GM12878 (cell line): Measurements from ENCODE around the gene TMEM35B. TPM values are rescaled to one million over a fixed set of nuclear protein-coding genes. Genes with fewer than 3 reads are reported as not detected.

Source experiments
- ATAC-seq: fragments of 200-7000 bp; cut with Tn5 transposase; 3 replicates; pipeline ENCODE4 v1.9.1; 2020; ENCODE audit warnings: mild to moderate bottlenecking, moderate library complexity
- BruUV-seq: library from RNA; stranded (reverse); fragments of 400-500 nt; replicated peaks from 2 replicates; lab custom pipeline; 2021; lab: Mats Ljungman, UMichigan
- CTCF ChIA-PET: fragments of 300-600 bp; sonication (Branson Sonifier 250); formaldehyde crosslinking; extraction: SDS; loops from one replicate; lab custom pipeline; 2021; ENCODE audit warnings: inconsistent platforms; lab: Yijun Ruan, JAX
- POLR2A ChIA-PET: fragments of 350-600 bp; formaldehyde crosslinking; extraction: SDS; loops from one replicate; lab custom pipeline; 2021; ENCODE audit warnings: inconsistent platforms; lab: Charles Lee
- RAD21 ChIA-PET: fragments of 300-600 bp; sonication (Branson Sonifier 250); formaldehyde crosslinking; loops from one replicate; lab custom pipeline; 2023; ENCODE audit warnings: antibody characterized with exemption; ENCODE audit not compliant: unreplicated experiment; lab: Charles Lee
- SMC1A ChIA-PET: fragments of 300-600 bp; sonication (Branson Sonifier 250); formaldehyde crosslinking; loops from one replicate; lab custom pipeline; 2023; ENCODE audit not compliant: unreplicated experiment, uncharacterized antibody; lab: Charles Lee
- DNase-seq: peaks from one replicate; pipeline ENCODE4 v3.0.0-alpha.2; 2011; ENCODE audit warnings: low read depth, low spot score
- FAIRE-seq: peaks from 3 replicates; lab custom pipeline; 2011; peaks lifted over from hg19 to GRCh38; lab: Jason Lieb, UNC
- H2AFZ ChIP-seq: 2 replicates; pipeline ENCODE4 v1.6.0; 2011; ENCODE audit warnings: low read depth, low read length, control low read depth; ENCODE audit not compliant: control insufficient read depth
- H3K27ac ChIP-seq: 2 replicates; pipeline ENCODE4 v1.5.1; 2011; ENCODE audit warnings: control low read depth; ENCODE audit not compliant: control insufficient read depth, insufficient read depth
- H3K27me3 ChIP-seq, 2 experiments: replicated peaks in 1 of 2; 2 replicates each; pipeline versions ENCODE4 v1.6.0 to v1.6.1; 2011; ENCODE audit warnings: low read length in 1 of 2; ENCODE audit not compliant: control insufficient read depth in 2 of 2, insufficient read depth in 2 of 2
- H3K36me3 ChIP-seq, 2 experiments: 2 replicates each; pipeline ENCODE4 v1.5.1; 2011; ENCODE audit warnings: low read length in 1 of 2; ENCODE audit not compliant: control insufficient read depth in 2 of 2, insufficient read depth in 2 of 2
- H3K4me1 ChIP-seq: 2 replicates; pipeline ENCODE4 v1.6.1; 2011; ENCODE audit warnings: mild to moderate bottlenecking, low read length, moderate library complexity, mixed read lengths; ENCODE audit not compliant: control insufficient read depth, insufficient read depth
- H3K4me2 ChIP-seq: 2 replicates; pipeline ENCODE4 v1.6.0; 2011; ENCODE audit warnings: control low read depth; ENCODE audit not compliant: control insufficient read depth, insufficient read depth
- H3K4me3 ChIP-seq: fragments of 200-600 bp; sonication (generic); 2 replicates; pipeline ENCODE4 v1.5.1; 2016
- H3K79me2 ChIP-seq: 2 replicates; pipeline ENCODE4 v1.6.0; 2011; ENCODE audit warnings: low read length; ENCODE audit not compliant: control insufficient read depth, insufficient read depth
- H3K9ac ChIP-seq: 2 replicates; pipeline ENCODE4 v1.8.0; 2011; ENCODE audit warnings: low read length, control low read depth, mixed read lengths; ENCODE audit not compliant: control insufficient read depth, insufficient read depth
- H3K9me3 ChIP-seq: replicated peaks from 3 replicates; pipeline ENCODE4 v1.5.1; 2011; ENCODE audit warnings: mild to moderate bottlenecking, low read length; ENCODE audit not compliant: control insufficient read depth, insufficient read depth
- H4K20me1 ChIP-seq: 2 replicates; pipeline ENCODE4 v1.6.0; 2011; ENCODE audit not compliant: control insufficient read depth, insufficient read depth
- ASH2L ChIP-seq: fragments of 300-600, 200-600 bp; sonication (generic); IDR thresholded peaks from 2 replicates; pipeline ENCODE4 v1.6.1; 2017; ENCODE audit warnings: low read depth, mild to moderate bottlenecking, borderline replicate concordance
- BCL11A ChIP-seq: IDR thresholded peaks from 2 replicates; pipeline ENCODE4 v1.6.1; 2011; ENCODE audit warnings: low read depth, low read length
- BRCA1 ChIP-seq: IDR thresholded peaks from 2 replicates; pipeline ENCODE4 v1.6.1; 2011; ENCODE audit warnings: low read depth, low read length, improper control_type of control experiment
- FOS ChIP-seq: IDR thresholded peaks from 3 replicates; pipeline ENCODE4 v1.6.1; 2011; ENCODE audit warnings: borderline replicate concordance; ENCODE audit not compliant: insufficient read length; ENCODE audit errors: extremely low read depth
- HDAC2 ChIP-seq: fragments of 200-600 bp; sonication (generic); IDR thresholded peaks from 2 replicates; pipeline ENCODE4 v1.6.1; 2017
- IRF4 ChIP-seq: IDR thresholded peaks from 2 replicates; pipeline ENCODE4 v1.6.1; 2011; ENCODE audit warnings: low read depth, low read length
- KAT2A ChIP-seq: conservative IDR thresholded peaks from 2 replicates; pipeline ENCODE4 v1.6.1; 2011; ENCODE audit warnings: low read depth, low read length; ENCODE audit not compliant: control insufficient read depth
- MTA2 ChIP-seq: fragments of 450-650 bp; IDR thresholded peaks from 2 replicates; pipeline ENCODE4 v1.6.1; 2016; ENCODE audit warnings: low read depth, mild to moderate bottlenecking, moderate library complexity
- MYB ChIP-seq: fragments of 150-350 bp; IDR thresholded peaks from 2 replicates; pipeline ENCODE4 v1.6.1; 2014; ENCODE audit warnings: mild to moderate bottlenecking, low read depth, low read length, borderline replicate concordance
- NFYB ChIP-seq: IDR thresholded peaks from 2 replicates; pipeline ENCODE4 v1.6.1; 2011; ENCODE audit warnings: low read depth, mild to moderate bottlenecking, low read length, improper control_type of control experiment, moderate library complexity; ENCODE audit not compliant: insufficient read depth
- NR2F1 ChIP-seq: fragments of 450-650 bp; conservative IDR thresholded peaks from 2 replicates; pipeline ENCODE4 v1.6.1; 2017; ENCODE audit warnings: mild to moderate bottlenecking
- NRF1 ChIP-seq: conservative IDR thresholded peaks from 2 replicates; pipeline ENCODE4 v1.6.1; 2011; ENCODE audit warnings: mild to moderate bottlenecking, low read depth, low read length, improper control_type of control experiment
- POLR2AphosphoS2 ChIP-seq: IDR thresholded peaks from 2 replicates; pipeline ENCODE4 v1.6.1; 2011; ENCODE audit warnings: low read depth, mild to moderate bottlenecking, low read length, improper control_type of control experiment, moderate library complexity
- RUNX3 ChIP-seq: IDR thresholded peaks from 2 replicates; pipeline ENCODE4 v1.6.1; 2012; ENCODE audit warnings: low read length, inconsistent platforms
- TARDBP ChIP-seq: IDR thresholded peaks from 2 replicates; pipeline ENCODE4 v1.6.1; 2016; ENCODE audit warnings: borderline replicate concordance
- TCF12 ChIP-seq: IDR thresholded peaks from 2 replicates; pipeline ENCODE4 v1.6.1; 2011; ENCODE audit warnings: low read depth, mild to moderate bottlenecking, low read length
- ZNF384 ChIP-seq: IDR thresholded peaks from 2 replicates; pipeline ENCODE4 v1.6.1; 2012; ENCODE audit warnings: low read depth, mild to moderate bottlenecking, low read length, improper control_type of control experiment, borderline replicate concordance
- in situ Hi-C: fragments of 300-500 bp; cut with MboI; formaldehyde crosslinking; loops from 9 replicates; pipeline ENCODE4 v1.14.3; 2018; ENCODE audit warnings: mixed read lengths
- intact Hi-C: fragments of 100-400 bp; cut with micrococcal nuclease; formaldehyde crosslinking; loops from one replicate; pipeline ENCODE4 v1.14.2; 2022; ENCODE audit not compliant: unreplicated experiment
- polyA plus RNA-seq, 11 experiments: library from polyadenylated mRNA; depleted of rRNA in 4 of 11; unstranded in 6 of 11; stranded (reverse) in 5 of 11; fragments of >200 nt; fragmentation: Nextera tagmentation in 4 of 11; fragmentation: Illumina TruSeq in 1 of 11; extraction: Ambion mirVana in 4 of 11; extraction: Trizol in 1 of 11; gene quantifications; 1 replicate in 1 of 11; 2 replicates in 10 of 11; pipeline versions ENCODE4 v1.2.1 to v1.2.3, GENCODE V29; 2011 to 2016; ENCODE audit warnings: inconsistent platforms in 2 of 11, missing spikeins in 2 of 11, low read depth in 1 of 11
- total RNA-seq, 4 experiments: library from RNA; depleted of rRNA in 3 of 4; stranded (reverse); fragments of >200 nt in 3 of 4; fragmentation: Illumina TruSeq in 1 of 4; extraction: Trizol in 1 of 4; gene quantifications; 2 replicates each; pipeline versions ENCODE4 v1.2.1 to v1.2.3, GENCODE V29; 2013 to 2021
- TF ChIP-seq, protein P1 (sequence below): IDR thresholded peaks from 2 replicates; pipeline ENCODE4 v1.6.1; 2012; ENCODE audit warnings: low read length, inconsistent platforms
- TF ChIP-seq, protein P2 (sequence below): IDR thresholded peaks from 2 replicates; pipeline ENCODE4 v1.6.1; 2012; ENCODE audit warnings: low read depth, low read length, improper control_type of control experiment
- TF ChIP-seq, protein P3 (sequence below): fragments of 450-650 bp; IDR thresholded peaks from 2 replicates; pipeline ENCODE4 v1.6.1; 2016; ENCODE audit warnings: mild to moderate bottlenecking, moderate library complexity, borderline replicate concordance

TMEM35B gene
- total and polyA plus RNA-seq, 10 of the 15 experiments (the other 5 are each of a cell fraction or from before 2014, with no cell fraction given), result 14.8 to 138 (median 32.8) TPM

DNA sequence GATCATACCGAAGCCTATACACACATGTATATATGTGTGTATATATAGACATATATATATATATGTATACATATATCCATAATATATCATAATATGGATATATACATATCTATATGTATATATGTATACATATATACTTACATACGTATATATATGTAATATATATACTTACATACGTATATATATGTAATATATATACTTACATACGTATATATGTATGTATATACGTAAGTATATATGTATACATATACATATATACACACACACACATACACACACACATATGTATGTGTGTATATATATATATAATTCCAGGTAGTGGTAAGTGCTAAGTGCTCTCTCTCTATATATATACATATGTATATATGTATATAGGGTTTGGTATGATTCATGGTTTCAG, 9.7 kb upstream of the TMEM35B start (continued):
- no peak for TF ChIP-seq NFYB
- TF ChIP-seq ASH2L, result no peak
- no peak for TF ChIP-seq MTA2
- TF ChIP-seq BRCA1, result no peak
- TF ChIP-seq, protein P1, sequence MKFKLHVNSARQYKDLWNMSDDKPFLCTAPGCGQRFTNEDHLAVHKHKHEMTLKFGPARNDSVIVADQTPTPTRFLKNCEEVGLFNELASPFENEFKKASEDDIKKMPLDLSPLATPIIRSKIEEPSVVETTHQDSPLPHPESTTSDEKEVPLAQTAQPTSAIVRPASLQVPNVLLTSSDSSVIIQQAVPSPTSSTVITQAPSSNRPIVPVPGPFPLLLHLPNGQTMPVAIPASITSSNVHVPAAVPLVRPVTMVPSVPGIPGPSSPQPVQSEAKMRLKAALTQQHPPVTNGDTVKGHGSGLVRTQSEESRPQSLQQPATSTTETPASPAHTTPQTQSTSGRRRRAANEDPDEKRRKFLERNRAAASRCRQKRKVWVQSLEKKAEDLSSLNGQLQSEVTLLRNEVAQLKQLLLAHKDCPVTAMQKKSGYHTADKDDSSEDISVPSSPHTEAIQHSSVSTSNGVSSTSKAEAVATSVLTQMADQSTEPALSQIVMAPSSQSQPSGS, result no peak

DNA sequence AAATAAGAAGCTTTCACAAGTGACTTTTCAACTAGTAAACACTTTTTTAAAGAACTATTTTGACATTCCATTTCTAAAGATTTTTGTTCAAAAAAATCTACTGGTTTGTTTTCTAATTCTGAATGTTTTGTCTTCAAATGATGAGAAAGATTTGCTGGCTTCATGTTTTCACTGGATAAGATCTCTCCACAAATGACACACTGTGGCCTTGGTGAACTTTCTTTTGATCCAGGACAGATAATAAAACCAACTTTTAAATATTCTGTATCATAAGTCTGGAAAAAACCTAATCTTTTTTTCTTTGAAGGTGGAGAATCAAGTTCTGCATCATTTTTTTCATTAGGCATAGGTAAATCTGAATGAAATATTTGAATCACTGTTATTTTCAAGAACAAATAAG, 3.4 kb upstream of the TMEM35B start:
- ChIA-PET SMC1A (no interaction called here), CTCF (interaction anchor here (0.7 kb wide), 1 partner anchor 1385 kb away, joined by 3 read pairs; no protein-coding TSS in a partner anchor), POLR2A (no interaction called here), RAD21 (no interaction called here)
- Histone ChIP-seq H3K27ac (no peak overlapping the region), H3K4me1 (peaks cover 2% of the 10 kb centered on the region; the same call in 1 of the 2 replicates), H3K4me2 (no peak overlapping the region), H3K27me3 (no peaks in the 10 kb centered on the region), H3K9ac (no peak overlapping the region), H2AFZ (no peak overlapping the region), H3K79me2 (peaks cover 21% of the 10 kb centered on the region), H3K36me3 (peaks cover 0 to 3% of the 10 kb centered on the region in 2 experiments; a peak in 1 of 4 replicates), H3K4me3 (no peak overlapping the region), H4K20me1 (no peaks in the 10 kb centered on the region), H3K9me3 (no peaks in the 10 kb centered on the region)
- no peak for FAIRE-seq
- in situ Hi-C loops, result no loop called here
- BruUV-seq, result no TSS peak
- DNase-seq, result no peak
- ATAC-seq, result no peak
- intact Hi-C loops, result loop anchor here (10.0 kb wide), 1 partner anchor 196 kb away; no protein-coding TSS in a partner anchor
- TF ChIP-seq NRF1 (no peak), ZNF384 (no peak), MYB (no peak), HDAC2 (no peak), NR2F1 (no peak), FOS (no peak), IRF4 (no peak), POLR2AphosphoS2 (no peak), TCF12 (no peak), RUNX3 (no peak), BCL11A (no peak), TARDBP (no peak), KAT2A (no peak)
- TF ChIP-seq, protein P2, sequence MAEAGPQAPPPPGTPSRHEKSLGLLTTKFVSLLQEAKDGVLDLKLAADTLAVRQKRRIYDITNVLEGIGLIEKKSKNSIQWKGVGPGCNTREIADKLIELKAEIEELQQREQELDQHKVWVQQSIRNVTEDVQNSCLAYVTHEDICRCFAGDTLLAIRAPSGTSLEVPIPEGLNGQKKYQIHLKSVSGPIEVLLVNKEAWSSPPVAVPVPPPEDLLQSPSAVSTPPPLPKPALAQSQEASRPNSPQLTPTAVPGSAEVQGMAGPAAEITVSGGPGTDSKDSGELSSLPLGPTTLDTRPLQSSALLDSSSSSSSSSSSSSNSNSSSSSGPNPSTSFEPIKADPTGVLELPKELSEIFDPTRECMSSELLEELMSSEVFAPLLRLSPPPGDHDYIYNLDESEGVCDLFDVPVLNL, result no peak
- TF ChIP-seq, protein P3, sequence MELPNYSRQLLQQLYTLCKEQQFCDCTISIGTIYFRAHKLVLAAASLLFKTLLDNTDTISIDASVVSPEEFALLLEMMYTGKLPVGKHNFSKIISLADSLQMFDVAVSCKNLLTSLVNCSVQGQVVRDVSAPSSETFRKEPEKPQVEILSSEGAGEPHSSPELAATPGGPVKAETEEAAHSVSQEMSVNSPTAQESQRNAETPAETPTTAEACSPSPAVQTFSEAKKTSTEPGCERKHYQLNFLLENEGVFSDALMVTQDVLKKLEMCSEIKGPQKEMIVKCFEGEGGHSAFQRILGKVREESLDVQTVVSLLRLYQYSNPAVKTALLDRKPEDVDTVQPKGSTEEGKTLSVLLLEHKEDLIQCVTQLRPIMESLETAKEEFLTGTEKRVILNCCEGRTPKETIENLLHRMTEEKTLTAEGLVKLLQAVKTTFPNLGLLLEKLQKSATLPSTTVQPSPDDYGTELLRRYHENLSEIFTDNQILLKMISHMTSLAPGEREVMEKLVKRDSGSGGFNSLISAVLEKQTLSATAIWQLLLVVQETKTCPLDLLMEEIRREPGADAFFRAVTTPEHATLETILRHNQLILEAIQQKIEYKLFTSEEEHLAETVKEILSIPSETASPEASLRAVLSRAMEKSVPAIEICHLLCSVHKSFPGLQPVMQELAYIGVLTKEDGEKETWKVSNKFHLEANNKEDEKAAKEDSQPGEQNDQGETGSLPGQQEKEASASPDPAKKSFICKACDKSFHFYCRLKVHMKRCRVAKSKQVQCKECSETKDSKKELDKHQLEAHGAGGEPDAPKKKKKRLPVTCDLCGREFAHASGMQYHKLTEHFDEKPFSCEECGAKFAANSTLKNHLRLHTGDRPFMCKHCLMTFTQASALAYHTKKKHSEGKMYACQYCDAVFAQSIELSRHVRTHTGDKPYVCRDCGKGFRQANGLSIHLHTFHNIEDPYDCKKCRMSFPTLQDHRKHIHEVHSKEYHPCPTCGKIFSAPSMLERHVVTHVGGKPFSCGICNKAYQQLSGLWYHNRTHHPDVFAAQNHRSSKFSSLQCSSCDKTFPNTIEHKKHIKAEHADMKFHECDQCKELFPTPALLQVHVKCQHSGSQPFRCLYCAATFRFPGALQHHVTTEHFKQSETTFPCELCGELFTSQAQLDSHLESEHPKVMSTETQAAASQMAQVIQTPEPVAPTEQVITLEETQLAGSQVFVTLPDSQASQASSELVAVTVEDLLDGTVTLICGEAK, result no peak
